ENCODE data around the gene CDC26.
"Not testable (repeated sequence)": the region's sequence is repeated elsewhere in the genome, so short reads cannot be mapped to it uniquely, and the experiment has no call there.

Gene CDC26

DNA sequence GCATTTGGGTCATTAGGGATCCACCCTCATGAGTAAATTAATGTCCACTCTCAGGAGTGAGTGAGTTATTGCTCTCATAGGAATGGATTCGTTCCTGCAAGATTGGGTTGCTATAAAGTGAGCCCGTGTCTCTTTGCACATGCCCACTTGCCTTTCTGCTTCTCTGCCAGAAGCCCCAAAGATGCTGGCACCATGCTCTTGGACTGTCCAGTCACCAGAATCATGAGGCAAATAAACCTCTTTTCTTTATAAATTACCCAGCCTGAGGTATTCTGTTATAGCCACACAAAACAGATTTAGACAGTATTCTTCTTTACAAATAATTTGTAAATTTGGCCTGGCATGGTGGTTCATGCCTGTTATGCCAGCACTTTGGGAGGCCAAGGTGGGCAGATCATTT lies 24.6 kb downstream of the CDC26 start:
- TF ChIP-seq, protein P1, sequence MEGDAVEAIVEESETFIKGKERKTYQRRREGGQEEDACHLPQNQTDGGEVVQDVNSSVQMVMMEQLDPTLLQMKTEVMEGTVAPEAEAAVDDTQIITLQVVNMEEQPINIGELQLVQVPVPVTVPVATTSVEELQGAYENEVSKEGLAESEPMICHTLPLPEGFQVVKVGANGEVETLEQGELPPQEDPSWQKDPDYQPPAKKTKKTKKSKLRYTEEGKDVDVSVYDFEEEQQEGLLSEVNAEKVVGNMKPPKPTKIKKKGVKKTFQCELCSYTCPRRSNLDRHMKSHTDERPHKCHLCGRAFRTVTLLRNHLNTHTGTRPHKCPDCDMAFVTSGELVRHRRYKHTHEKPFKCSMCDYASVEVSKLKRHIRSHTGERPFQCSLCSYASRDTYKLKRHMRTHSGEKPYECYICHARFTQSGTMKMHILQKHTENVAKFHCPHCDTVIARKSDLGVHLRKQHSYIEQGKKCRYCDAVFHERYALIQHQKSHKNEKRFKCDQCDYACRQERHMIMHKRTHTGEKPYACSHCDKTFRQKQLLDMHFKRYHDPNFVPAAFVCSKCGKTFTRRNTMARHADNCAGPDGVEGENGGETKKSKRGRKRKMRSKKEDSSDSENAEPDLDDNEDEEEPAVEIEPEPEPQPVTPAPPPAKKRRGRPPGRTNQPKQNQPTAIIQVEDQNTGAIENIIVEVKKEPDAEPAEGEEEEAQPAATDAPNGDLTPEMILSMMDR (conservative IDR thresholded peaks at IDR 0.05; ENCODE audit: low read length), result no peak
- DNase-seq (ENCODE audit: low read depth), result no peak
- H3K4me3 ChIP-seq (ENCODE audit: low read length), result no peak overlapping the region

- DNase-seq (ENCODE audit: low read depth); H3K4me3 ChIP-seq (ENCODE audit: low read length): not testable (repeated sequence)
These were observed 25.7 kb downstream of the CDC26 start for GRCh38 chr9:113249661-113250060.

- no peak overlapping the region for H3K4me3 ChIP-seq (ENCODE audit: low read length)
- no peak for DNase-seq (ENCODE audit: low read depth)
- TF ChIP-seq, protein P1 (conservative IDR thresholded peaks at IDR 0.05; ENCODE audit: low read length), result no peak
These were observed 27.7 kb downstream of the CDC26 start for GRCh38 chr9:113247640-113248039.

- TF ChIP-seq, protein P1 (conservative IDR thresholded peaks at IDR 0.05; ENCODE audit: low read length), result no peak
- DNase-seq (ENCODE audit: low read depth), result no peak
- no peak overlapping the region for H3K4me3 ChIP-seq (ENCODE audit: low read length)
These were observed 28.4 kb downstream of the CDC26 start for GRCh38 chr9:113246928-113247327.

DNA sequence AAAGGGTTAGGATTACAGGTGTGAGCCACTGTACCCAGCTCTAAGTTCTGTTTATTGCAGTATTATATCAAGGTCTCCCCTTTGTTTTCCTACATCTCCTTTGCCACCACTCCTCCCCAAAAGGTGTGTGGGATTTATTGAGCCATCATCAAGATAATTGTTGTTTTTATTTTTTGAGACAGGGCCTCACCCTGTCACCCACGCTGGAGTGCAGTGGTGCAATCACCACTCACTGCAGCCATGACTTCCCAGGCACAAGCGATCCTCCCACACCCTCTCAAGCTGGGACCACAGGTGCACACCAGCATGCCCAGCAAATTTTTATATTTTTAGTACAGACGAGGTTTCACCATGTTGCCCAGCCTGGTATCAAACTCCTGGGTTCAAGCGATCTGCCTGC lies 29.5 kb downstream of the CDC26 start:
- TF ChIP-seq, protein P1 (conservative IDR thresholded peaks at IDR 0.05; ENCODE audit: low read length), result no peak
- no peak overlapping the region for H3K4me3 ChIP-seq (ENCODE audit: low read length)
- DNase-seq (ENCODE audit: low read depth), result no peak

DNA sequence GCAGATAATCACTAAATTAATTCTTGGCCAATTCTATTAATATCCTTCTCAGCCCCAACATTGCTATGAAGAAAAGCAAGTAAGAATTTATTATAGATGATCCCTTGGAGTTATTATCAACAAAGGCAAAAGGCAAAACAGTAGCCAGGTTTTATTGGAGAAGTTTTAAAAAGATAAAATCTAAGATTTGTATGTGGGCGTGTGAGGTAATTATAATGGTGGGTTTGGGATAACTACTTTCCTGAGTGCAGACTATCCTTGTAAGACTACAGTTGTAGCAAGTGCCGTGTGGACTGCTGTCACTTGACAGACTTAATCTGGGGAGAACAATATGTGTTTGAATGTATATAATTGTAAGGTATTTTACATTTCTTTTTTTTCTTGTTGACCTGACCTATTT lies 30.8 kb downstream of the CDC26 start:
- H3K4me3 ChIP-seq (ENCODE audit: low read length), result no peak overlapping the region
- no peak for DNase-seq (ENCODE audit: low read depth)
- TF ChIP-seq, protein P1 (conservative IDR thresholded peaks at IDR 0.05; ENCODE audit: low read length), result no peak

DNA sequence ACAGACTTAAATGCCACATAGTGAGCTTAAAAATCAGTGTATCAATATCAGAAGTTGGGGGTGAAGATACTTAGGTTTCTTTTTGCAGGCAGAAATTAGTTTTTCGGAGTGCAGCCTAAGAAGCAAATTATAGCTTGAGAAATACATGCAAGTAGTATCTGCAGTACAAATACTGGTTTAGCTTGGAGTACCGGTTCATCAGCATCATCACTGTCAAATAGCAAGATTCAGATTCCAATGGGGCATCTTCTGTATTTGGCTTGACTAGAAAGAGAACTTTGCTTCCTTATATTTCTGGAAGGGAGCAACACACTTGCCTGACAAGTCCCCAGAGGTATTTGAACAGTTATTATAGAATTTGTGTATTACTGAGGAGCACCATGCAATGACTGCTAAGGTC lies 34.2 kb downstream of the CDC26 start:
- DNase-seq (ENCODE audit: low read depth), result no peak
- no peak overlapping the region for H3K4me3 ChIP-seq (ENCODE audit: low read length)
- TF ChIP-seq, protein P1 (conservative IDR thresholded peaks at IDR 0.05; ENCODE audit: low read length), result no peak

DNA sequence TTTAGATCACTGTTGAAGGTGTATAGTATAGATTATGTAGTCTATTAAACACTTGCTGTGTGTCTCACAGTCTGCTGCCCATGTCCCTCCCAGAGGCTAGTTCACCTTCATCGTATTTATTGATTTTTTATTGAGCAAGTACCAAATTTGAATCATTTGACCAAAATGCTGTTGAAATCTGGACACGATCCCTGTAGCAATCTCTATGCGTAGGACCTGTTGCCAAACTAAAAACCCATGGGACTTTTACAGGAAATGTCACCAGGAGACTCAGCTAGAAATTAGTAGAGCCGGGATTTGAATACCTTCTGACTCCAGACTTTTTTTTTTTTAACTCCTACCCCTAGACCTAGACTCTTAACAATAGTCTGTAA lies 36.5 kb downstream of the CDC26 start:
- no peak overlapping the region for H3K4me3 ChIP-seq (ENCODE audit: low read length)
- peak; percentile 12 for DNase-seq (ENCODE audit: low read depth)

More for the DNA sequence above, 36.5 kb downstream of the CDC26 start:
- TF ChIP-seq, protein P1 (conservative IDR thresholded peaks at IDR 0.05; ENCODE audit: low read length), result no peak
